Loucy (cell line): ENCODE measurements around the gene SHC3.

Experiments
- H2AFZ ChIP-seq: fragments of 200-600 bp; sonication (generic); 2 replicates; pipeline ENCODE4 v1.6.0; 2016; ENCODE audit warnings: antibody characterized with exemption, mild to moderate bottlenecking, low read length, moderate library complexity
- H3F3A ChIP-seq: fragments of 200-600 bp; 2 replicates; pipeline ENCODE4 v1.6.0; 2016; ENCODE audit warnings: antibody characterized with exemption, low read depth, mild to moderate bottlenecking
- H3K27me3 ChIP-seq: fragments of 200-600 bp; sonication (generic); 2 replicates; pipeline ENCODE4 v1.6.1; 2014; ENCODE audit warnings: low read length, mild to moderate bottlenecking; ENCODE audit not compliant: insufficient read depth, poor library complexity, severe bottlenecking
- H3K36me3 ChIP-seq: fragments of 200-600 bp; sonication (generic); 2 replicates; pipeline ENCODE4 v1.6.1; 2016; ENCODE audit warnings: low read length; ENCODE audit not compliant: insufficient read depth
- H3K4me1 ChIP-seq: fragments of 200-600 bp; sonication (generic); 2 replicates; pipeline ENCODE4 v1.5.1; 2014; ENCODE audit warnings: low read length, mild to moderate bottlenecking; ENCODE audit not compliant: insufficient read depth, poor library complexity, severe bottlenecking
- H3K4me2 ChIP-seq: fragments of 200-600 bp; sonication (generic); 2 replicates; pipeline ENCODE4 v1.6.0; 2014; ENCODE audit warnings: antibody characterized with exemption, low read length, low read depth, mild to moderate bottlenecking; ENCODE audit not compliant: poor library complexity, severe bottlenecking
- H3K4me3 ChIP-seq: fragments of 200-600 bp; sonication (generic); 2 replicates; pipeline ENCODE4 v1.5.1; 2014; ENCODE audit warnings: low read length, mild to moderate bottlenecking, mixed read lengths; ENCODE audit not compliant: poor library complexity, severe bottlenecking
- H3K79me2 ChIP-seq: fragments of 200-600 bp; sonication (generic); 2 replicates; pipeline ENCODE4 v1.6.1; 2014; ENCODE audit warnings: low read length; ENCODE audit not compliant: insufficient read depth
- H3K9ac ChIP-seq: fragments of 200-600 bp; sonication (generic); 2 replicates; pipeline ENCODE4 v1.6.0; 2014; ENCODE audit warnings: mild to moderate bottlenecking, low read depth, low read length, moderate library complexity; ENCODE audit not compliant: poor library complexity, severe bottlenecking
- H3K9me2 ChIP-seq: fragments of 200-600 bp; sonication (generic); replicated peaks from 2 replicates; pipeline ENCODE4 v1.6.1; 2016; ENCODE audit warnings: low read depth, low read length, mixed read lengths
- H3K9me3 ChIP-seq: fragments of 200-600 bp; sonication (generic); 2 replicates; pipeline ENCODE4 v1.6.1; 2014; ENCODE audit warnings: mild to moderate bottlenecking, antibody characterized with exemption, low read length, low read depth; ENCODE audit not compliant: insufficient read depth
- H4K20me1 ChIP-seq: fragments of 200-600 bp; sonication (generic); 2 replicates; pipeline ENCODE4 v1.6.0; 2014; ENCODE audit warnings: antibody characterized with exemption, low read length, mild to moderate bottlenecking; ENCODE audit not compliant: insufficient read depth, poor library complexity, severe bottlenecking
- EZH2phosphoT487 ChIP-seq: fragments of 200-600 bp; IDR thresholded peaks from 2 replicates; pipeline ENCODE4 v1.6.1; 2018; ENCODE audit warnings: antibody characterized with exemption, mild to moderate bottlenecking, moderate library complexity, borderline replicate concordance
- TF ChIP-seq, protein P1 (sequence below): fragments of 200-600 bp; sonication (generic); conservative IDR thresholded peaks from 2 replicates; pipeline ENCODE4 v1.5.1; 2014; ENCODE audit warnings: mild to moderate bottlenecking, antibody characterized with exemption, low read length

The SHC3 gene

DNA sequence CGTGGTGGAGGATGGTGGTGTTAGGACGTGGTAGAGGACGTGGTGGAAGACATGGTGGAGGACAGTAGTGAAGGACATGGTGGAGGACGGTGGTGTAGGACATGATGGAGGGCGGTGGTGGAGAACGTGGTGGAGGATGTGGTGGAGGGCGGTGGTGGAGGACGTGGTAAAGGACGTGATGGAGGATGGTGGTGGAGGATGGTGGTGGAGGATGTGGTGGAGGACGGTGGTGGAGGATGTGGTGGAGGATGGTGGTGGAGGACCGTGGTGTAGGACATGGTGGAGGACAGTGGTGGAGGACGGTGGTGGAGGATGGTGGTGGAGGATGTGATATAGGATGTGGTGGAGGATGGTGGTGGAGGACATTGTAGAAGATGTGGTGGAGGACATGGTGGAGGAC, 119.7 kb downstream of the SHC3 start:
- H3F3A ChIP-seq = no peaks in the 10 kb centered on the region
- H3K9me3 ChIP-seq = no peaks in the 10 kb centered on the region
- H3K79me2 ChIP-seq = no peaks in the 10 kb centered on the region
- no peak overlapping the region for H3K9ac ChIP-seq
- H3K27me3 ChIP-seq = no peaks in the 10 kb centered on the region
- H3K4me1 ChIP-seq = no peaks in the 10 kb centered on the region
- TF ChIP-seq, protein P1, sequence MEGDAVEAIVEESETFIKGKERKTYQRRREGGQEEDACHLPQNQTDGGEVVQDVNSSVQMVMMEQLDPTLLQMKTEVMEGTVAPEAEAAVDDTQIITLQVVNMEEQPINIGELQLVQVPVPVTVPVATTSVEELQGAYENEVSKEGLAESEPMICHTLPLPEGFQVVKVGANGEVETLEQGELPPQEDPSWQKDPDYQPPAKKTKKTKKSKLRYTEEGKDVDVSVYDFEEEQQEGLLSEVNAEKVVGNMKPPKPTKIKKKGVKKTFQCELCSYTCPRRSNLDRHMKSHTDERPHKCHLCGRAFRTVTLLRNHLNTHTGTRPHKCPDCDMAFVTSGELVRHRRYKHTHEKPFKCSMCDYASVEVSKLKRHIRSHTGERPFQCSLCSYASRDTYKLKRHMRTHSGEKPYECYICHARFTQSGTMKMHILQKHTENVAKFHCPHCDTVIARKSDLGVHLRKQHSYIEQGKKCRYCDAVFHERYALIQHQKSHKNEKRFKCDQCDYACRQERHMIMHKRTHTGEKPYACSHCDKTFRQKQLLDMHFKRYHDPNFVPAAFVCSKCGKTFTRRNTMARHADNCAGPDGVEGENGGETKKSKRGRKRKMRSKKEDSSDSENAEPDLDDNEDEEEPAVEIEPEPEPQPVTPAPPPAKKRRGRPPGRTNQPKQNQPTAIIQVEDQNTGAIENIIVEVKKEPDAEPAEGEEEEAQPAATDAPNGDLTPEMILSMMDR = no peak
- TF ChIP-seq EZH2phosphoT487 = no peak
- no peaks in the 10 kb centered on the region for H3K9me2 ChIP-seq
- H2AFZ ChIP-seq = no peak overlapping the region
- no peak overlapping the region for H3K4me3 ChIP-seq
- no peaks in the 10 kb centered on the region for H3K36me3 ChIP-seq
- H4K20me1 ChIP-seq = no peaks in the 10 kb centered on the region
- H3K4me2 ChIP-seq = no peak overlapping the region

DNA sequence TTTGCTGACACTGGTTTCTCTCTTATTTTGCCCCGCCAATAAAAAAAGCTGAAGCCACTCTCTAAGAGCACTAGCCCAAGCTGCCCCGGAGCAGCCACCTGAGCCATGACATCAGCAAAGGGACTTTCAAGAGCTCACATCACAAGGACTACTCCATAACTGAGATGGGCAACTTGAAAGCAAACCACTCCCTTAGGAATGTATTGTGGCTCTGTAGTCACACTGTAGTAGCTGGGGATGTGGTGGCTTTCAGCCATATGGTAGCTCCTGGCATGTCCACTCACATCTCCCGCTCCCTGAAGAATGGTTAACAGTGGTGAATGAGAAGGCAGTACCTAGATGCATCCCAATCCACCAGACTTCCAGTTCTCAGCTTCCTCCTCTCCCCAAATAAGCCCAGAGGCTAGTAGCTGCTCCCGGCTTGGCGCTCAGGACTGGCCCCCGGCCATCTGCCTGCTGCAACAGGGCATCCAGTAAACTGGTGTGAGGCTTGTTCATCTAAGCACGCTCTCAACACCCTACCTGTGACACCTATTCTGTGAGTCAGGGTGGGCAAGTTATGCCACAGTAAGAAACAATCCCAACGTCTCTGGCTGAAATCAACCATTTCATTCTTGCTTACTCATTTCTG, 123.6 kb downstream of the SHC3 start:
- no peaks in the 10 kb centered on the region for H4K20me1 ChIP-seq
- no peak overlapping the region for H3K4me2 ChIP-seq
- H3K9me2 ChIP-seq = no peaks in the 10 kb centered on the region
- H3K9ac ChIP-seq = no peak overlapping the region
- no peaks in the 10 kb centered on the region for H3K36me3 ChIP-seq
- H3K79me2 ChIP-seq = no peaks in the 10 kb centered on the region
- H3K4me1 ChIP-seq = no peaks in the 10 kb centered on the region
- no peak overlapping the region for H2AFZ ChIP-seq
- H3K9me3 ChIP-seq = no peaks in the 10 kb centered on the region
- H3F3A ChIP-seq = no peaks in the 10 kb centered on the region
- TF ChIP-seq, protein P1 = no peak
- TF ChIP-seq EZH2phosphoT487 = no peak
- H3K4me3 ChIP-seq = no peak overlapping the region
- no peaks in the 10 kb centered on the region for H3K27me3 ChIP-seq

DNA sequence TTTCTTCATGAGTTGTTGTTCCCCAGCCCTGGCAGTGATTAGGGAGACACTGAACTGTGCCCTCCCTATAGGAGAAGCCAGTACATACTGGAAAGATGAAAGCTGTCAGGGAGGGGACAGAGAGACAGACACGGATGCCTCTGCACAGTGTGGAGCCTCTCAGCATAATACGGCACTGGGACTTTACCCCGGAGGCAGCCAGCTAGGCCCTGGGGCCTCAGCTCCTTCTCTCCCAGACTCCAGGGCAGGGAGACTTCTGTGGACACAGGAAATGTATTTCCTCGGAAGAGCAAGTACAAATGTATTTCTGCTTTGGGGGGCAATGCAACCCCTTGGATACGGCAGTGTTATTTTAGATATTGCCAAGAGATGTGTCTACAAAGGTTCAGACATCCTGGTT, 125.3 kb downstream of the SHC3 start:
- H3F3A ChIP-seq = no peaks in the 10 kb centered on the region
- no peak overlapping the region for H2AFZ ChIP-seq
- no peak for TF ChIP-seq EZH2phosphoT487
- TF ChIP-seq, protein P1 = no peak
- no peaks in the 10 kb centered on the region for H3K4me1 ChIP-seq
- no peaks in the 10 kb centered on the region for H3K9me2 ChIP-seq
- H3K9ac ChIP-seq = no peak overlapping the region
- no peaks in the 10 kb centered on the region for H3K9me3 ChIP-seq
- H3K4me3 ChIP-seq = no peak overlapping the region
- H3K4me2 ChIP-seq = no peak overlapping the region
- H3K27me3 ChIP-seq = no peaks in the 10 kb centered on the region
- no peaks in the 10 kb centered on the region for H3K79me2 ChIP-seq
- no peaks in the 10 kb centered on the region for H3K36me3 ChIP-seq
- no peaks in the 10 kb centered on the region for H4K20me1 ChIP-seq
